HEK293 (cell line): ENCODE data around the gene CYP2B6.

Experiments
- CTCF ChIP-seq: fragments of 450-650 bp; formaldehyde crosslinking; IDR thresholded peaks from 2 replicates; pipeline ENCODE4 v1.5.1; 2016; ENCODE audit warnings: missing biosample characterization, missing genetic modification characterization
- RBAK ChIP-seq: fragments of 450-650 bp; formaldehyde crosslinking; IDR thresholded peaks from 2 replicates; pipeline ENCODE4 v1.5.1; 2016; ENCODE audit warnings: missing biosample characterization, missing genetic modification characterization
- SALL2 ChIP-seq: fragments of 450-650 bp; formaldehyde crosslinking; IDR thresholded peaks from 2 replicates; pipeline ENCODE4 v1.5.0; 2017; ENCODE audit warnings: missing biosample characterization, mild to moderate bottlenecking, missing genetic modification characterization, borderline replicate concordance
- TSHZ1 ChIP-seq: fragments of 450-650 bp; formaldehyde crosslinking; IDR thresholded peaks from 2 replicates; pipeline ENCODE4 v1.5.1; 2016; ENCODE audit warnings: missing biosample characterization, missing genetic modification characterization, borderline replicate concordance
- ZBTB11 ChIP-seq: fragments of 450-650 bp; formaldehyde crosslinking; conservative IDR thresholded peaks from 2 replicates; pipeline ENCODE4 v1.5.1; 2016; ENCODE audit warnings: low read depth, missing biosample characterization, missing genetic modification characterization
- ZBTB6 ChIP-seq: fragments of 450-650 bp; formaldehyde crosslinking; IDR thresholded peaks from 2 replicates; pipeline ENCODE4 v1.5.1; 2017; ENCODE audit warnings: missing biosample characterization, missing genetic modification characterization
- ZFP41 ChIP-seq: fragments of 450-650 bp; formaldehyde crosslinking; IDR thresholded peaks from 2 replicates; pipeline ENCODE4 v1.5.1; 2016; ENCODE audit warnings: missing biosample characterization, missing genetic modification characterization, borderline replicate concordance
- ZNF133 ChIP-seq: fragments of 450-650 bp; formaldehyde crosslinking; IDR thresholded peaks from 2 replicates; pipeline ENCODE4 v1.5.1; 2016; ENCODE audit warnings: missing biosample characterization, missing genetic modification characterization
- ZNF138 ChIP-seq: fragments of 450-650 bp; formaldehyde crosslinking; IDR thresholded peaks from 2 replicates; pipeline ENCODE4 v1.5.1; 2016; ENCODE audit warnings: missing biosample characterization, missing genetic modification characterization, borderline replicate concordance
- ZNF140 ChIP-seq: fragments of 450-650 bp; formaldehyde crosslinking; IDR thresholded peaks from 2 replicates; pipeline ENCODE4 v1.5.1; 2016; ENCODE audit warnings: missing biosample characterization, missing genetic modification characterization
- ZNF335 ChIP-seq: fragments of 450-650 bp; formaldehyde crosslinking; conservative IDR thresholded peaks from 2 replicates; pipeline ENCODE4 v1.5.1; 2016; ENCODE audit warnings: missing biosample characterization, missing genetic modification characterization

GRCh38 chr19:40948580-40949299 lies 42.3 kb upstream of the CYP2B6 start:
- no peak for TF ChIP-seq ZNF138 (tag by site-specific recombination)
- TF ChIP-seq SALL2 (tag by site-specific recombination): no peak
- no peak for TF ChIP-seq CTCF (tag by site-specific recombination)
- TF ChIP-seq ZFP41 (tag by site-specific recombination): no peak
- TF ChIP-seq ZNF133: no peak
- TF ChIP-seq ZBTB6 (tag by site-specific recombination): no peak
- no peak for TF ChIP-seq ZNF335 (tag by site-specific recombination)
- peak; percentile 16; the same call in 1 of the 2 replicates for TF ChIP-seq ZNF140 (tag by site-specific recombination)
- TF ChIP-seq TSHZ1 (tag by site-specific recombination): no peak
- no peak for TF ChIP-seq RBAK (tag by site-specific recombination)
- TF ChIP-seq ZBTB11 (tag by site-specific recombination): peak; percentile 29; the same call in 1 of the 2 replicates
